DMS153 treated with DMSO at 0.1 percent for 48 hours (cell line): ENCODE measurements around the gene DEDD.
"Not testable (repeated sequence)": the region's sequence is repeated elsewhere in the genome, so short reads cannot be mapped to it uniquely, and the experiment has no call there.

ENCODE experiments used
- DNase-seq: peaks from one replicate; lab custom pipeline; 2025; ENCODE audit not compliant: unreplicated experiment; lab: John Stamatoyannopoulos, UW

Gene DEDD

DNA sequence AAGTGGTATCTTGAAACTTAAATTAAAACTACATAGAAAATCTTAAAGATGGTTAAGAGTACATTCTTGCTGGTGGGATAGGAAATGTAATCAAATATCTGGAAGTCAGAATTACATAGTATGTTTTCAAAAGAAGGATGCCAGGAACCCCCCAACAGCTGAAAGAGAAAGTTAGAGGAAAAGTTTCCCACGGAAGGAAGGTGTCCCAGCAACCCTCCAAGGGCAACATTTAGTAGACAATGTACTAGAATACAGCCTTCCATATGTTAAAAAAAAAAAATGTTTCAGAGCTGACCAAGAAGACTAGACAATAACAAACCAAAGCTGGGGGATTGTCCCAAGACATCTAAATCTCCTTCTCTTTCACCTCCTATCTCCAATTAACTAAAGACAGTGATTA, 2.2 kb downstream of the DEDD start:
- no peak for DNase-seq

DNA sequence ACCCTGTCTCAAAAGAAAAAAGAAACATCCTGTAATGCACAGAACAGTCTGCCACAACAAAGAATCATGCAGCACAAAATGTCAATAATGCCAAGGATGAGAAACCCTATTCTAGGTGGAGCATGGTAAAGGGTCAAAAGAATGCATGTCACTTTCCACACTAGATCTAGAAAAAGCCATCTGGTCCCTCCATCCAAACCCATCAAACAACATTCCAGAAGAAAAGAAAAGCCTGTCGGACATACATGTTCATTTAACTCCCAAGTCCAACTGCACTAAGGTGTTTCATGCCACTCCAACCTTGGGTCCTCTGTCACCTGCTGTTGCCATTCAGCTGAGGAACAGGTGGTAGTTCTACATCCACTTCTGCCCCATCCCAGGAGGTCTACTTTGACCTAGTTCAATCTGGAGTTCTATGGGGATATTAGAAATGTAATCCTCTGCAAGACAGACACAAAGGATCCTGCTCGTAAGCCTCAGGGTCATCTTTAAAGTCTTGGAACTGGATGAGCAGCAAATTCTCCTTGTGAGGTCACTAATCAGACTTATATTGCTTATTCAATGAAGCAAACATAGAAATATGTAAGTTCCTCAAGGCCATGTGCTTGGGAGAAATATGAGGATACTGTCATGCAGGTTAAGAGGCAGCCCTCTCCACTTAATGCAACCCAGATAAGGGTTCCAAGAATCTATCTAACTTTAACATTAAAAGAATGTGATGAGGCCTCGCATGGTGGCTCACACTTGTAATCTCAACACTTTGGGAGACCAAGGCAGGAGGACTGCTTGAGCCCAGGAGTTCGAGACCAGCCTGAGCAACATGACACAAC, 3.7 kb downstream of the DEDD start:
- no peak for DNase-seq

DNA sequence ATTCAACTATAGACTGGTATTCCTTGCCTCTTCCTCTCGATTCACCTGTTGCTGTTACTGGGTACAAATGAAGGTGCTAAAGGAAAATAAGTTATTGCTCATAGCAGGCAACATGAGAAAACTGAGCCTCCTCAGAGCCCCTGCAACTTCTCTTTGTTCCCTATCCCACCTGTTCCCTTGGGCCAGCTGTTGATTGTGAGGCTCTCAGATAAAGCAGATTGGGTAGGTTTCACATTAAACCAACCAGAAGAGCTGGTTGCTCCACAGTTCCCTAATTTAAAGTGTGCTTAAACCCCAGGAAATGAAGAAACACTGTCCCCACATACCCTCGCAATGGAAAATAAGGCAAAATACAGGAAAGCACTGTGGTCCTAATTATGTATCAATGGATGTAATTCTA, 4.8 kb downstream of the DEDD start:
- DNase-seq, result no peak

- no peak for DNase-seq
Observed at GRCh38 chr1:161122967-161123366, 9.5 kb downstream of the DEDD start.

- DNase-seq, result no peak
Observed at GRCh38 chr1:161121834-161122233, 10.6 kb downstream of the DEDD start.

GRCh38 chr1:161121042-161121650, 11.3 kb downstream of the DEDD start:
- DNase-seq, result no peak

DNA sequence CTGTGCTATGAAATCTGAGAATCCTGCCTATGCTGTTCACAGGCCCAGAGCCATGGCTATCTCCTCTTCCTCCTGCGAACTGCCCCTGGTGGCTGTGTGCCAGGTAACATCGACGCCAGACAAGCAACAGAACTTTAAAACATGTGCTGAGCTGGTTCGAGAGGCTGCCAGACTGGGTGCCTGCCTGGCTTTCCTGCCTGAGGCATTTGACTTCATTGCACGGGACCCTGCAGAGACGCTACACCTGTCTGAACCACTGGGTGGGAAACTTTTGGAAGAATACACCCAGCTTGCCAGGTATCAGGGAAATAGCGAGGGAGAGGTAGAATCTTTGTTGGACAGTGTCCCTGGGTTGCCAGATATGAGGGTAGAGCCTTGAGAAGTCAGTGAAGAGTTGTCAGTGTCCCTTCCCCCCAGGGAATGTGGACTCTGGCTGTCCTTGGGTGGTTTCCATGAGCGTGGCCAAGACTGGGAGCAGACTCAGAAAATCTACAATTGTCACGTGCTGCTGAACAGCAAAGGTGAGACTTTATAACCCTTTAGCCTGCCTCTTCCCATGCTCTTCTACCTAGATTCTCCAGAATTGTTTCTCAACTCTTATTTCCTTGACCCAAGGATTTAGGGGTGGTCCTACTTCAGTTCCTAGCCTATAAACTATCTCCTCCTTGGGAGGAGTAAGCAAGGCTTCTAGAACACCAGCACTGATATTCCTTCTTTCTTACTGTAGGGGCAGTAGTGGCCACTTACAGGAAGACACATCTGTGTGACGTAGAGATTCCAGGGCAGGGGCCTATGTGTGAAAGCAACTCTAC, 13.2 kb downstream of the DEDD start:
- no peak for DNase-seq

DNA sequence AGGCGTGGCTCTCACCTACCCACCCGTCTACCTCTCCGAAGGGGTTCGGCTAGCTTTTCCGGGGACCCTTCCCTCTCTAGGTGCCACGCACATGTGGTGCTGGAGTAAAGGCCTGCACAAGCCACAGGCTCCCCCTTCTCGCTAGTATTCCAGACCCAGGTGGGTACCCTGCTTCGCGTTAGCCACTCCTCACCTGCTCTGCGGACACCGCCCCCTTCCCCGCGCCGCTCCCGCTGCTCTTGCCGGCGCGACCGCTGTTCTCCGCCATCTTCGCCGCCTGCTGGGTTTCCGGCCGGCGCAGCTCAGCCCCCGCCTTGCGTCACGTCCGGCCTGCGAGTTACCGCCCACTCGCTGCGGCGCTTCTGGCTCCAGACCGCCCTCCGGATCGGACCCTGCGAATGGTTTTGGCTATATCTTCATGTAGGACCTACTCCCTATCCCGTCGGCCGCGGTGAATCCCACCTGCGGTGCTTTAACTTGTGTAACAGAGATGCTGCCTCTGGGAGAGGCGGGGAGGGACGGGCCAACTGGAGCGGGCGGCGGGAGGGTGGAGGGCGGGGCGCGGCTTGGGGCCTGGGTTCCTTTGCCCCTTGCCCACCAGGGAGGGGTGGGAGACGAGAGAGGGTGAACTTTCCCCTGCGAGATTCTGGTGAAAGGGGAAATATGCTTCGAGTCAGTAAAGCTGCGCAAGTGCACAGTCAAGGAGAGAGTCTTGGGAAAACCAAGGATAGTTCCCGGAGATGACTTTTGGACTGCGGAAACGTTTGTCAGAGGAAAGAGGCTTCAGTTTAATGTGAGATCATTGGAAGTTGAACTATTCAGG, 14.5 kb downstream of the DEDD start, which contains the start of the genes NIT1 and PFDN2:
Gene NIT1, plus strand, starts transcription at position 347 of the 823 bp plus-strand sequence. Its CDS starts 72 bp downstream, at position 419.
Gene PFDN2, minus strand, starts transcription at position 279 of the 823 bp plus-strand sequence. Its CDS starts 11 bp downstream, at position 268.
- peak; percentile 65 for DNase-seq

DNA sequence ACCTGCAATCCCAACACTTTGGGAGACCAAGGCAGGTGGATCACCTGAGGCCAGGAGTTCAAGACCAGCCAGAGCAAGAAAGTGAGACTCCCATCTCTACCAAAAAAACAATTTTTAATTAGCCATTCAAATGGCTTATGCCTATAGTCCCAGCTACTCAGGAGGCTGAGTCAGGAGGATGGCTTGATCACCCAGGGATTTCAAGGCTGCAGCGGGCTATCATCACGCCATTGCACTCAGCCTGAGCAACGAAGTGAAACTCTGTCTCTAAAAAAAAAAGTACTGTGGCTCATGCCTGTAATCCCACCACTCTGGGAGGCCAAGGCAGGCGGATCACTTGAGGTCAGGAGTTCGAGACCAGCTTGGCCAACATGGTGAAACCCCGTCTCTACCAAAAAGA, 16.5 kb downstream of the DEDD start:
- DNase-seq, result not testable (repeated sequence)

- DNase-seq, result no peak
Observed at GRCh38 chr1:161115132-161115711, 17.2 kb downstream of the DEDD start.

DNA sequence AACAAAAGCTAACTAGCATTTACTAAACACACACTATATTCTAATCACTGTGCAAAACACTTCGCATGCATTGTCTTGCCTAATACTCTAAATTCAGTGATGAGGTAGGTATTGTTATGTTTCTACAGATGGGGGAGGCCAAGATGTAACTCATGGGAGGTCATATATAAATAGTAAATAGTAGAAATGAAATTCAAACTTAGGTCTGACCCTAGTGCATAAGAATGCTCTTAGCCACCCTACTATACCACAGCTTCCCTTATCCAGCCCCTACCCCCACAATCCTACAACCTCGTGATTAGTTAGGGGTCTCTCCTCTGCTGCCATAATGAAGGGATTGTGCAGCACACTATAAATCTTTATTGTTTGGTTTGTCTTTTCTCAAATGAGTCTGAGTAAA, 17.9 kb downstream of the DEDD start:
- no peak for DNase-seq

DNA sequence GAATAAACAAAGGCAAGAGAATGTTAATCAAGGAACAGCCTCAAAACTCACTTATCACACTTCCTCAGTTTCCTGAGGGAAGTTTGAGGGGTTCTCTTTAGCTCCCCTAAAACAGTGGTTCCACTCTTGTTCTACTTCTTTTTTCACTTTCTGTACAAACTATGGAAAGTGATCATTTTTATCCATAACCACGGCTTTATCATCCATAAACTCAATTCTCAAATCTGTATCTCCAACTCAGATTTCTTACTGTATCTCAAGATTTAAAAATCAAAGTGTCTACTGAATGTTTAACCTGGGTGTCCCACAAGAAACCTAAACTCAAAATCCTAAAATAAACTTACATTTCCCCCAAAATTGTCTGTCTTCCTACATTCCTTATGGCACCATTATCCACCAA, 18.6 kb downstream of the DEDD start:
- no peak for DNase-seq

DNA sequence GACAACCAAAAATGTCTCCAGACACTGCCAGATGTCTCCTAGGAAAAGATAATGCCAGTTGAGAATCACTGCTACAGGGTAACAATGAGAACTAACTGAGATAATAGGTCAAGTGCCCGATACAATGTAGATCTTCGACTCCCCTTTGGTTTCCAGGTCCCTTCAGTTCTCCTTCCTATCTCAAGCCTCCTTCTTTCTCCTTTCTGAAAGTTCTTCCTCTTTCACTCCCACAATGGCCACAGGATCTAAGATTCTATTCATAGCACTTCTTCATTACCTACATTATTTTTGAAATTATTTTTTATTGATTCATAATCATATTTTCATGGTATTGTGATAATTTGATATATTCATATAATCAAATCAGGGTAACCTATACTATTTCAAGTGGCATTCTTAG, 20.9 kb downstream of the DEDD start:
- DNase-seq, result no peak

GRCh38 chr1:161111117-161111516, 21.4 kb downstream of the DEDD start:
- no peak for DNase-seq

- no peak for DNase-seq
Observed at GRCh38 chr1:161106431-161106830, 26.0 kb downstream of the DEDD start.

- DNase-seq, result no peak
Observed at GRCh38 chr1:161100556-161100955, 31.9 kb downstream of the DEDD start.

DNA sequence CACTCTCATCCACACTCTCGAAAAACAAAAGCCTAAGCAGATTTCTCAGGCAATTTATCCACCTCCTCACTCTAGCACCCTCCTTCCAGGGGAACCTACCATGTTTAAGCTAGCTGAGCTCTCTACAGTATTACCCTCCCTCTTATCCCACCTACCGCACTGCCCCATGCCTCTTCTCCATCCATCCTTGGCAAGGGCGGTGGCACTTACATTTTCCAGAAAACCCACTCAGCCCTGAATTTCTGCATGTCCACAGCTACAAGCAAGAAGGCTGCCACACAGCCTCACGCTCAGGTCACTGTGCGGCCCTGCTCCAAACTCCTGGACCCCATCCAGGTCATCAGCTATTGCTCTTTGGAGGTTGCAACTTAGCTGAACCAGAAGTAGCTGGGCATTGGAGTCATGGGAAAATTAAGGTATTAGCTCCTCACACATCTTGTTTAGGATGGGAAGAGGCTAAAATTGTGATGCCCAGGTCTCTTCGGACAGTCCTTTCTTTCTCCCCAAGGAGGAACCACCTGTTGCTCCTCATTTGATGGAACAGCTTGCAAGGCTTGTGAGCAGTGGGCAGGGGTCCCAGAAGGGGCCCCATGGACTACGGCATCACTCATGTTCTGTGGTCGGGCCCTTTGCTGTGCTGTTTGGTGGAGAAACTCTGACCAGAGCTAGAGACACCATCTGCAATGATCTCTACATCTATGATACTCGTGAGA, 33.2 kb downstream of the DEDD start:
- DNase-seq, result no peak

GRCh38 chr1:161098210-161099068, 34.0 kb downstream of the DEDD start, which contains the start of gene KLHDC9:
KLHDC9 (plus strand) TSS chr1:161098361; CDS start chr1:161098536, 175 bp downstream.
- DNase-seq, result peak; percentile 95

DNA sequence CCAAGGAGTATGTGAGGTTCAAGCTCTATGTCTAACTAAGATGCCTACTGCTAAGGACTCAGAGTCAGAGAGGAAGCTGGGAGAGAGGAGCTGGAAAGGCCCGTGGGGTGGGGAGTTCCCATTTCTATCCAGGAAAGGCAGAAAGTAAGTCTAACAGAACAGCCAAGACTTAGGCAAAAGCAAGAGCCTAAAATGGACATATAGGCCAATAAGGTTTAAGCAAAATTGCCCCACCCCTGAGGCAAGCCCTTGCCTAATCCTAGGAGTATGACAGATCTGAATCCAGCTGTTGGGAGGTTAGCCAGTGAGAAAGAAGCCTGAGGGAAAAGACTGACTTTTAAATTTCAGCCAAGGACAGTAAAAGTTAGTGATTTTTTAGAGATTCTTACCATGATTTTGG, 35.9 kb downstream of the DEDD start:
- no peak for DNase-seq
